ENCODE measurements around the gene GPR63.

DNA sequence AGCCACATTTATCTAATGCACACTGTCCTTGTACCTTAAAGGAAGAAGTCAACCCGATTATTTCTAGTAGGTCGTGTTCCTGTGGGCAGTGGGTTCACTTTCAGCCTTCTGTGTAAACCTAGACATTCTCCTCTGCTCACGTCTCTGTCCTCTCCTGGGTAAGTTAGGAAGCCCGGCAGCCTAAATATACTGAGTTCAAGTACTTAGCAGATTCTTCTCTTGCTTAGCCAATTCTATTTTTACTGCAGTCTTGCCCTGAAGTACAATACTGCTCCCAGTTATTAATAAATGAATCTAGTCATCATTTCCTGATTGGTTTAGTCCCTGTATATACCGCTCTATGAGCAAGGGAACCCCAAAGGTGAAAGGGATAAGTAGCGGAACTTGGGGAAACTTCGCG, 14.6 kb upstream of the GPR63 start:
- TF ChIP-seq CTCF (IDR thresholded peaks at IDR 0.05; ENCODE audit: low read length) (no peak), EZH2phosphoT487 (IDR thresholded peaks at IDR 0.05; ENCODE audit: low read length) (no peak)
